ENCODE results near the gene CRCP.
"Not testable (repeated sequence)": the region's sequence is repeated elsewhere in the genome, so short reads cannot be mapped to it uniquely, and the experiment has no call there.

The CRCP gene

DNA sequence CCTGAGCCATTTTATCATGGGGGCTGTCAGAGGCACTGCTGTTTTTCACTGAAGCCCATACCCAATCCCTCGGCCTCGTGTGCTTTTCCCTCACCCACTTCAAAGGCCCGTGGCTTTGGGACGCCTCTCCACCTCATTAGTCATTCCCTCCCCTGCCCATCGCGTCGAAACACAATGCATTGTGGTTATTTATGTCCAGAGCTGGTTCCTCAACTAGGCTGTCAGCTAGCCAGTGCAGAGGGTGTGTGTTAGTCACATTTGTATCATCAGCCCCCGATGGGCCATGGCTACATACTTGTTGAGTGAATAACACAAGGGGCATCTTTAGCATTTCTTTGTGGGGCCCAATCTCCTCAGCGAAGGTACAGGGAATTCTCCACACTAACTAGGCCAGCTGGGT lies 3.8 kb upstream of the CRCP start:
- DNase-seq (ENCODE audit: low read depth): no peak
- no peak overlapping the region for H3K4me3 ChIP-seq (ENCODE audit: low read depth, low read length)
- TF ChIP-seq, protein P1, sequence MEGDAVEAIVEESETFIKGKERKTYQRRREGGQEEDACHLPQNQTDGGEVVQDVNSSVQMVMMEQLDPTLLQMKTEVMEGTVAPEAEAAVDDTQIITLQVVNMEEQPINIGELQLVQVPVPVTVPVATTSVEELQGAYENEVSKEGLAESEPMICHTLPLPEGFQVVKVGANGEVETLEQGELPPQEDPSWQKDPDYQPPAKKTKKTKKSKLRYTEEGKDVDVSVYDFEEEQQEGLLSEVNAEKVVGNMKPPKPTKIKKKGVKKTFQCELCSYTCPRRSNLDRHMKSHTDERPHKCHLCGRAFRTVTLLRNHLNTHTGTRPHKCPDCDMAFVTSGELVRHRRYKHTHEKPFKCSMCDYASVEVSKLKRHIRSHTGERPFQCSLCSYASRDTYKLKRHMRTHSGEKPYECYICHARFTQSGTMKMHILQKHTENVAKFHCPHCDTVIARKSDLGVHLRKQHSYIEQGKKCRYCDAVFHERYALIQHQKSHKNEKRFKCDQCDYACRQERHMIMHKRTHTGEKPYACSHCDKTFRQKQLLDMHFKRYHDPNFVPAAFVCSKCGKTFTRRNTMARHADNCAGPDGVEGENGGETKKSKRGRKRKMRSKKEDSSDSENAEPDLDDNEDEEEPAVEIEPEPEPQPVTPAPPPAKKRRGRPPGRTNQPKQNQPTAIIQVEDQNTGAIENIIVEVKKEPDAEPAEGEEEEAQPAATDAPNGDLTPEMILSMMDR (IDR thresholded peaks at IDR 0.05; ENCODE audit: low read depth, low read length, missing control alignments): no peak

DNA sequence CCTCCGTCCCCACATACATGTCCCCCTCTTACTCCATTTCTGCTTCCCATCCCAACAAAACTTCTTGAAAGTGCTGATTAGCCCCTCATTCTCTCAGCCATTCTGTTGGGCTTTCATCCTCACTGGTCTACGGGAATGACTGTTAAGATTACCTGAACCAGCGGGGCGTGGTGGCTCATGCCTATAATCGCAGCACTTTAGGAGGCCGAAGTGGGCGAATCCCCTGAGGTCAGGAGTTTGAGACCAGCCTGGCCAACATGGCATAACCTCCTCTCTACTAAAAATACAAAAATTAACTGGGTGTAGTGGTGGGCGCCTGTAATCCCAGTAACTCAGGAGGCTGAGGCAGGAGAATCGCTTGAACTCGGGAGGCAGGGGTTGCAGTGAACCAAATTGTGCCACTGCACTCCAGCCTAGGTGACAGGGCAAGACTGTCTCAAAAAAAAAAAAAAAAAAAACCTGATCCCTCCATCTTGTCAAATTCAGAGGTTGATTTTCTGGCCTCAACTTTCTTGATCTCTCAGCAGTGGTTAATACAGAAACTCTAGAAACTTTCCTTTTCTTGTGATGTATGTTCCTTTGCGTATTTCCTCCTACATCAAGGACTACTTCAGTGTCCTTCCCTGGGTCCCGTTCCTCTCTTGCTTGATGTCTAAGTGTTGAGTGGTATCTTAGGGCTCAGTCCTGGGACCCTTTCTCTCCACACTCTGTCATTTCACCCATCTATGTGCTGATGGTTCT lies 2.2 kb downstream of the CRCP start:
- not testable (repeated sequence) for DNase-seq (ENCODE audit: low read depth); H3K4me3 ChIP-seq (ENCODE audit: low read depth, low read length)

- DNase-seq (ENCODE audit: low read depth): no peak
- TF ChIP-seq, protein P1 (IDR thresholded peaks at IDR 0.05; ENCODE audit: low read depth, low read length, missing control alignments): no peak
- no peak overlapping the region for H3K4me3 ChIP-seq (ENCODE audit: low read depth, low read length)
Measured at GRCh38 chr7:66118603-66119002, 4.0 kb downstream of the CRCP start.

DNA sequence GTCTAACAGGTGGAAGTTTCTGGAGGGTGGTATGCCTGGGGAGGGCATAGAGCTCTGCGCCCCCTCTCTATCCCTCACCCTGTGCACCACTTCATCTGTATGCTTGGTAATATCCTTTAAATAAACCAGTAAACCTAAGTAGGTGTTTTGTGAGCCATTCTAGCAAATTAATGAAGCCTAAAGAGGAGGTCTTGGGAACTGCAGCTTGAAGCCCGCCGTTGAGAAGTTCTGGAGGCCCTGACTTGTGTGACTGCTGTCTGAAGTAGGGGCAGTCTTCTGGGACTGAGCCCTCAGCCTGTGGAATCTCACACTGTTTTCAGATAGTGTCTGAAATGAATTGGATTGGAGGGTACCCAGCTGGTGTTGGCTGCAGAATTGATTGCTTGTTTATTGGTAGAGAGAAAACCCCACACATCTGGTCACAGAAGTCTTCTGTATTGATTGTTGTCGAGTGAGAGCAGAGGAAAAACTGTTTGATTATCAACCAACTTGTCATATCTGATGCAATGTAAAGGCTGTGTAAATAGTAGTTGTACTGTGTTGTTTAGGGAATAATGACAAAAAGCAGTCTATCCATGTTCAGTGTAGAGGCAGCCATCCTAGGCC lies 4.7 kb downstream of the CRCP start:
- TF ChIP-seq, protein P1 (IDR thresholded peaks at IDR 0.05; ENCODE audit: low read depth, low read length, missing control alignments): no peak
- no peak overlapping the region for H3K4me3 ChIP-seq (ENCODE audit: low read depth, low read length)
- DNase-seq (ENCODE audit: low read depth): no peak

DNA sequence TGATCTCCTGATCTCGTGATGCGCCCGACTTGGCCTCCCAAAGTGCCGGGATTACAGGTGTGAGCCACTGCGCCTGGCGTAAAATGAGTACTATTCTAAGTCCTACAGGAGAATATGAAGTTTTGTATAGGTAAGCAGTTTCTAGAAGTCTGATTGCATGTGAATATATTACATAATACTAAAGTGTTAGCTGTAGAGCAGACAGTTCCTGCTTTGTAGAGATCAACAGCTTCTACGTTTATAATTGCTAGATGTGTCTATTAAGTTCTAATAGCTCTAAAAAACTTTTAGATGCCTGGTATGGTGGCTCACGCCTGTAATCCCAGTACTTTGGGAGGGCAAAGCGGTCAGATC lies 8.5 kb downstream of the CRCP start:
- no peak overlapping the region for H3K4me3 ChIP-seq (ENCODE audit: low read depth, low read length)
- DNase-seq (ENCODE audit: low read depth): no peak
- TF ChIP-seq, protein P1 (IDR thresholded peaks at IDR 0.05; ENCODE audit: low read depth, low read length, missing control alignments): no peak

DNA sequence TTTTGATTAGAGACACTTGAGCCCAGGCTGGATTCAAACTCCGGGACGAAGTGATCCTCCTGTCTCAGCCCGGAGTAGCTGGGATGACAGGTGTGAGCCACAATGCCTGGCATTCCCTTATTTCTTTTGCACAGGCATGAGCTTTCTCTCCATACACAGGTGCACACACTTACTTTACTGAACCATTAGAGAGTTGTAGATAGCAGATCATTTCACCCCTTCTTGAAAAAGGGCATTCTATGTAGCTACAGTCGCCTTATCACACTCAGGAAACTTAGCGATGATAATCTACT lies 9.9 kb downstream of the CRCP start:
- DNase-seq (ENCODE audit: low read depth); H3K4me3 ChIP-seq (ENCODE audit: low read depth, low read length): not testable (repeated sequence)

DNA sequence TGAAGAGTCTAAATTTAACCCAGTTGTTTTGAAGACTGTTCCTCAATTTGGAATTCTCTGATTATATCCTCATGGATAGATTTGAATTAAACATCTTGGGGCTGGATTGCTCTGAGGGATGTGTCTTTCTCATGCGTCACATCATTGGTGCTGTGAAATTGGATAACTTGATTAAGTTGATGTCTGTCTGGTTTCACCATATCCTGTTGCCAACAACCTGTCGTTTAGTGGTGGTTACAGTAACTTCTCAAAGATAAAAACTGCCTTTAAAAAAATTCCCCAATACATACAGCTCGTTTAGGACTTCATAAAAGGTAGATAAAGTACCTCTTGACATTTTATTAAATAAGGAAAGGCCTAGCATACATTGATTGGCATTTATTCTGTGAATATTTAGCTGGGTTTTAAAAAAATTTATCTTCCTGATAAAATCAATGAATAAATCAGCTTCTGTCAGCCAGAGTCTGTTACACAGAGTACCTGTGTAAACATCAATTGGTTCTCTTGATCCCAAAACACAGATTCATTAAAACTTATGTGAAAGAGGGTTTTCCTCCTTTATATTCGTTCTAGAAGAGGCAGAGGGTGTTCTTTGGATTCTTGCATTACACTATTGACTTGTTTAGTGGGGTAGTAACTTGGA lies 10.5 kb downstream of the CRCP start:
- H3K4me3 ChIP-seq (ENCODE audit: low read depth, low read length): no peak overlapping the region
- TF ChIP-seq, protein P1 (IDR thresholded peaks at IDR 0.05; ENCODE audit: low read depth, low read length, missing control alignments): no peak
- no peak for DNase-seq (ENCODE audit: low read depth)

DNA sequence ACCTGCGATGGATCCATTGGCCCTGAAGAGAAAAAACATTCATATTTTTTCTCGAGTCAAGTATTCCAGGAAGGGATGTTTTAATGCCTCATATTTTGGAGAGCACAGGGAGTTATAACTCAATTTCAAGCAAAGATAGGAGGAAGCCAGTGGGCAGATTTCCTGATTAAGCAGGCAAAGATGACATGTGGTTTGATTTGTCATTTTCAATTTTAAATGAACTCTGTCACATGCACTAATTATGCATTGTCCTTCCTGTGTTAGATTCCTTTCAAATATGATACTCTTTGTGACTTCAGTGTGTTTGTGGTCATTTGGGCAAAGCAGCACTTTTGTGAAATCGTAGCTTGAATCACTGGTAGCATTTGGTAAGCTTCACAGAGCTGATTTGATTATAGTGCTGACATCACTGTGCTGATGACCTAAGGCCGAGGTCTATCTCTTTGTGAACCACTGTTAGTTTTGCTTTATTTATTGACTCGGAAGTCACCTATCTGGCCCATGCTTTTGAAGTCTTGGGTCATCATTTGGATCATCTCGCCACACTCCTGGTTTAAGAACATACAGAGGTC lies 11.2 kb downstream of the CRCP start:
- DNase-seq (ENCODE audit: low read depth); H3K4me3 ChIP-seq (ENCODE audit: low read depth, low read length): not testable (repeated sequence)

DNA sequence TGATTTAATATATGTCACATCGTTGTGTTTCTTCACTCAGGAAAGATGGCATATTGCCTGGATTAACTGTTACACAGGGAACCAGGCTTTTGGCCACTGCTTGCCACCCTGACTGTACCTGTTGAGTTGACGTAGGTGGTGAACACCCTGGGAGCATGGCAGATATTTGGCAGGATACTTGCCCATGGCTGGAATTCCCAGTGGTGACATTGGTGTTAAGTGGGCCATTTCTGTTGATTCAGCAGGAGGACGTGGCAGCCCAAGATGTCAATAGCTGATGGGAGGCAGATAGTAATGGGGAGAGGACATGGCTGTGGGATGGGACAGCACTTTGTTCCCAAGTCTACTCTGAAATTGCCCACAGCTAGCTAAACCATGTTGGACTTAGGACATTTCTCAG lies 12.5 kb downstream of the CRCP start:
- not testable (repeated sequence) for H3K4me3 ChIP-seq (ENCODE audit: low read depth, low read length); DNase-seq (ENCODE audit: low read depth)

Data from GM12864 (cell line).